Mucosa of gallbladder (tissue), 1 donor: ENCODE data around the gene TMEM42. TPM values are rescaled to one million over a fixed set of nuclear protein-coding genes. Genes with fewer than 3 reads are reported as not detected.

Experiments
- DNase-seq: peaks from one replicate; pipeline ENCODE4 v3.0.0-alpha.2; 2020; ENCODE audit warnings: low spot score
- total RNA-seq: library from RNA; stranded (reverse); gene quantifications from one replicate; pipeline ENCODE4 v1.2.1, GENCODE V29; 2021
- donor health status: DM: no; HTN: no; CAD: no.

Gene TMEM42
- total RNA-seq, 1 donor from 2014 or later, result 22.0 TPM

DNA sequence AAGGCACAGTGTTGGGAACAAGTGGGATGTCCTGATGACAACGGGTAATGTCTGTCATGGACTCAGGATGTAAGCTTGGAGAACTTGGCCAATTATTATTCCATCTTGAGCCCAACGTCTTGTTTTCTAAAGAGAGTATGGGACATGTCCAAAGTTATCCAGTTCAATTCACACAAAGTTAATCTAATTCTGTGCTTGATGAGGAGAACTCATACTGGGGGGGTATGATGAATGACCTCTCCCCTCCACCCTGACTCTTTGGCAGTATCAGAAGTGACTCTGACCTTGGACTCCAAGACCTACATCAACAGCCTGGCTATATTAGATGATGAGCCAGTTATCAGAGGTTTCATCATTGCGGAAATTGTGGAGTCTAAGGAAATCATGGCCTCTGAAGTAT, 49.0 kb downstream of the TMEM42 start:
- DNase-seq, result no peak

DNA sequence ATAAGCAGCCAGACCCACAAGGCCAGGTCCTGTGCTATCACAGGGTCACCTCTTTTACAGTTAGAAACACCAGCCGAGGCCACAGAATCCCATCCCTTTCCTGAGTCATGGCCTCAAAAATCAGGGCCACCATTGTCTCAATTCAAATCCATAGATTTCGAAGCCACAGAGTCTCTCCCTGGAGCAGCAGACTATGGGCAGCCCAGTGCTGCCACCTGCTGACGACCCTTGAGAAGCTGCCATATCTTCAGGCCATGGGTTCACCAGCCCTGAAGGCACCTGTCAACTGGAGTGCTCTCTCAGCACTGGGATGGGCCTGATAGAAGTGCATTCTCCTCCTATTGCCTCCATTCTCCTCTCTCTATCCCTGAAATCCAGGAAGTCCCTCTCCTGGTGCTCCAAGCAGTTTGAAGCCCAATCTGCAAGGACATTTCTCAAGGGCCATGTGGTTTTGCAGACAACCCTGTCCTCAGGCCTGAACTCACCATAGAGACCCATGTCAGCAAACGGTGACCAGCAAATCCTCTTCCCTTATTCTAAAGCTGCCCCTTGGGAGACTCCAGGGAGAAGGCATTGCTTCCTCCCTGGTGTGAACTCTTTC, 52.3 kb downstream of the TMEM42 start:
- peak; percentile 64 for DNase-seq

GRCh38 chr3:44914936-44915335, 53.2 kb downstream of the TMEM42 start:
- no peak for DNase-seq

Other genes with a start within 250 kb of the TMEM42 start
- 17.5 TPM for gene ZNF197, start 236.9 kb upstream of the TMEM42 start, total RNA-seq
- gene ZNF35, start 213.2 kb upstream of the TMEM42 start, total RNA-seq, result 8.4 TPM
- 5.5 TPM for gene ZNF502, start 149.3 kb upstream of the TMEM42 start, total RNA-seq
- gene ZNF501, start 132.3 kb upstream of the TMEM42 start, total RNA-seq, result 5.6 TPM
- 25.8 TPM for gene KIAA1143, start 100.3 kb upstream of the TMEM42 start, total RNA-seq
- gene KIF15, start 100.1 kb upstream of the TMEM42 start, total RNA-seq, result 1.7 TPM
- gene TGM4, start 12.7 kb downstream of the TMEM42 start, total RNA-seq, result not detected
- gene ZDHHC3, start 114.3 kb downstream of the TMEM42 start, total RNA-seq, result 72.4 TPM
- gene EXOSC7, start 114.3 kb downstream of the TMEM42 start, total RNA-seq, result 24.7 TPM
- 42.9 TPM for gene CLEC3B, start 164.4 kb downstream of the TMEM42 start, total RNA-seq